HL-60 (cell line): ENCODE measurements around the gene GABRB1.

Experiments
- DNase-seq, 2 experiments: peaks; one replicate each; pipeline ENCODE4 v3.0.0-alpha.2; 2010 to 2020; ENCODE audit warnings: low read depth in 1 of 2, low spot score in 1 of 2
- H3K27ac ChIP-seq: fragments of 250-450 bp; sonication (Bioruptor Pico); replicated peaks from 2 replicates; pipeline ENCODE4 v1.5.1; 2020; ENCODE audit warnings: mild to moderate bottlenecking, moderate library complexity
- H3K27me3 ChIP-seq: fragments of 250-450 bp; sonication (Bioruptor Pico); 2 replicates; pipeline ENCODE4 v1.5.1; 2021; ENCODE audit warnings: mild to moderate bottlenecking, moderate library complexity; ENCODE audit not compliant: insufficient read depth, poor library complexity, severe bottlenecking
- H3K4me3 ChIP-seq: replicated peaks from 2 replicates; pipeline ENCODE4 v1.5.1; 2011; ENCODE audit warnings: mild to moderate bottlenecking, control low read depth, low read length; ENCODE audit not compliant: insufficient read depth
- CTCF ChIP-seq: IDR thresholded peaks from one replicate; pipeline ENCODE4 v1.5.1; 2011; ENCODE audit warnings: low read length, control low read depth, inconsistent platforms; ENCODE audit not compliant: insufficient read depth
- GABPA ChIP-seq: IDR thresholded peaks from 2 replicates; pipeline ENCODE4 v1.6.1; 2012; ENCODE audit warnings: low read depth
- POLR2AphosphoS5 ChIP-seq: IDR thresholded peaks from 2 replicates; pipeline ENCODE4 v1.6.1; 2012; ENCODE audit warnings: low read depth
- REST ChIP-seq: IDR thresholded peaks from 2 replicates; pipeline ENCODE4 v1.6.1; 2012; ENCODE audit warnings: low read depth; ENCODE audit not compliant: insufficient replicate concordance
- SPI1 ChIP-seq: IDR thresholded peaks from 2 replicates; pipeline ENCODE4 v1.6.1; 2012; ENCODE audit warnings: low read depth, mild to moderate bottlenecking, borderline replicate concordance

Gene GABRB1

GRCh38 chr4:47145630-47146029 lies 114.3 kb downstream of the GABRB1 start:
- no peak for DNase-seq
- no peak overlapping the region for H3K4me3 ChIP-seq
- no peak for TF ChIP-seq GABPA
- no peak for TF ChIP-seq SPI1
- no peak for TF ChIP-seq POLR2AphosphoS5
- TF ChIP-seq CTCF = no peak
- TF ChIP-seq REST = no peak
- H3K27me3 ChIP-seq = no peaks in the 10 kb centered on the region
- no peak overlapping the region for H3K27ac ChIP-seq

GRCh38 chr4:47154816-47155370 lies 123.5 kb downstream of the GABRB1 start:
- H3K27me3 ChIP-seq = no peaks in the 10 kb centered on the region
- no peak overlapping the region for H3K4me3 ChIP-seq
- TF ChIP-seq SPI1 = no peak
- TF ChIP-seq GABPA = no peak
- no peak for TF ChIP-seq POLR2AphosphoS5
- TF ChIP-seq CTCF = no peak
- no peak for TF ChIP-seq REST
- no peak overlapping the region for H3K27ac ChIP-seq
- no peak for DNase-seq

GRCh38 chr4:47155919-47156318 lies 124.6 kb downstream of the GABRB1 start:
- Histone ChIP-seq H3K4me3 (no peak overlapping the region), H3K27me3 (no peaks in the 10 kb centered on the region), H3K27ac (no peak overlapping the region)
- no peak for DNase-seq
- TF ChIP-seq CTCF (no peak), SPI1 (peak; percentile 24; the same call in 1 of the 2 replicates), REST (no peak), POLR2AphosphoS5 (no peak)
